HL-60 (cell line): ENCODE results near the gene CNTNAP5.

Experiments
- DNase-seq, 2 experiments: peaks; one replicate each; pipeline ENCODE4 v3.0.0-alpha.2; 2010 to 2020; ENCODE audit warnings: low read depth in 1 of 2, low spot score in 1 of 2
- H3K27ac ChIP-seq: fragments of 250-450 bp; sonication (Bioruptor Pico); replicated peaks from 2 replicates; pipeline ENCODE4 v1.5.1; 2020; ENCODE audit warnings: mild to moderate bottlenecking, moderate library complexity
- H3K27me3 ChIP-seq: fragments of 250-450 bp; sonication (Bioruptor Pico); 2 replicates; pipeline ENCODE4 v1.5.1; 2021; ENCODE audit warnings: mild to moderate bottlenecking, moderate library complexity; ENCODE audit not compliant: insufficient read depth, poor library complexity, severe bottlenecking
- H3K4me3 ChIP-seq: replicated peaks from 2 replicates; pipeline ENCODE4 v1.5.1; 2011; ENCODE audit warnings: mild to moderate bottlenecking, control low read depth, low read length; ENCODE audit not compliant: insufficient read depth
- GABPA ChIP-seq: IDR thresholded peaks from 2 replicates; pipeline ENCODE4 v1.6.1; 2012; ENCODE audit warnings: low read depth
- POLR2AphosphoS5 ChIP-seq: IDR thresholded peaks from 2 replicates; pipeline ENCODE4 v1.6.1; 2012; ENCODE audit warnings: low read depth
- REST ChIP-seq: IDR thresholded peaks from 2 replicates; pipeline ENCODE4 v1.6.1; 2012; ENCODE audit warnings: low read depth; ENCODE audit not compliant: insufficient replicate concordance
- SPI1 ChIP-seq: IDR thresholded peaks from 2 replicates; pipeline ENCODE4 v1.6.1; 2012; ENCODE audit warnings: low read depth, mild to moderate bottlenecking, borderline replicate concordance
- TF ChIP-seq, protein P1 (sequence below): IDR thresholded peaks from one replicate; pipeline ENCODE4 v1.5.1; 2011; ENCODE audit warnings: low read length, control low read depth, inconsistent platforms; ENCODE audit not compliant: insufficient read depth

The CNTNAP5 gene

GRCh38 chr2:124485659-124486058 lies 460.6 kb downstream of the CNTNAP5 start:
- no peak for TF ChIP-seq SPI1
- Histone ChIP-seq H3K4me3 (no peak overlapping the region), H3K27me3 (no peaks in the 10 kb centered on the region), H3K27ac (no peak overlapping the region)
- DNase-seq, result no peak

GRCh38 chr2:124489686-124490085 lies 464.6 kb downstream of the CNTNAP5 start:
- no peak for DNase-seq

DNA sequence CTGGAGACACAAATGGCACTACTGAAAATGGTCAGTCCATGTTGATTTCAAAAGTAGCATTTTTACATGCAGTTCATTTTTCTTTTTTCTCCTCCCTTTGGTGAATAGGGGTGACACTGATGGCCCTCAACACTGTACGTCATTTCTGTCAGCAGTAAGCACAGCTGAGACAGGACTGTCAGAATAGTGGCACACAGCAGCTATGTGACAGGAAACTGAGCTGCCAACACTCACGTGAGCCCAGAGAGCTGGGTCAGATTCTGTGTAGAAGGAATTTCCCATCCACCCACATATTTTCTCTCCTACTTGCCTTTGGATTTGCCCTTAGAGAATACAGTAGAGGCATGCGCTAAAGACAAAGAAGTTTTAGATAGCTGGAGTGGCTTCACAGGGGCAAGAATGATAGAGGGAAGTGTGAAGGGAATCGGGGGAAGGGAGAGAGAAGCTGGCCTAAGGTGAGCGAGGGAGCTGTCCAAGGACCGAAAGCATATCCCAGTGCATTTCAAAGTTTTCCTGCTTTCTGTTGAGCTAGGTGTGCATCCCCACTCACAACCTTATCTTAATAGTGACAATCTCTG lies 476.6 kb downstream of the CNTNAP5 start:
- Histone ChIP-seq H3K27me3 (no peaks in the 10 kb centered on the region), H3K4me3 (no peak overlapping the region), H3K27ac (no peak overlapping the region)
- no peak for DNase-seq
- no peak for TF ChIP-seq REST
- TF ChIP-seq, protein P1, sequence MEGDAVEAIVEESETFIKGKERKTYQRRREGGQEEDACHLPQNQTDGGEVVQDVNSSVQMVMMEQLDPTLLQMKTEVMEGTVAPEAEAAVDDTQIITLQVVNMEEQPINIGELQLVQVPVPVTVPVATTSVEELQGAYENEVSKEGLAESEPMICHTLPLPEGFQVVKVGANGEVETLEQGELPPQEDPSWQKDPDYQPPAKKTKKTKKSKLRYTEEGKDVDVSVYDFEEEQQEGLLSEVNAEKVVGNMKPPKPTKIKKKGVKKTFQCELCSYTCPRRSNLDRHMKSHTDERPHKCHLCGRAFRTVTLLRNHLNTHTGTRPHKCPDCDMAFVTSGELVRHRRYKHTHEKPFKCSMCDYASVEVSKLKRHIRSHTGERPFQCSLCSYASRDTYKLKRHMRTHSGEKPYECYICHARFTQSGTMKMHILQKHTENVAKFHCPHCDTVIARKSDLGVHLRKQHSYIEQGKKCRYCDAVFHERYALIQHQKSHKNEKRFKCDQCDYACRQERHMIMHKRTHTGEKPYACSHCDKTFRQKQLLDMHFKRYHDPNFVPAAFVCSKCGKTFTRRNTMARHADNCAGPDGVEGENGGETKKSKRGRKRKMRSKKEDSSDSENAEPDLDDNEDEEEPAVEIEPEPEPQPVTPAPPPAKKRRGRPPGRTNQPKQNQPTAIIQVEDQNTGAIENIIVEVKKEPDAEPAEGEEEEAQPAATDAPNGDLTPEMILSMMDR, result no peak
- TF ChIP-seq SPI1, result no peak
- no peak for TF ChIP-seq POLR2AphosphoS5
- no peak for TF ChIP-seq GABPA

More at GRCh38 chr2:124489686-124490085, 464.6 kb downstream of the CNTNAP5 start:
- TF ChIP-seq POLR2AphosphoS5 (no peak), GABPA (no peak), SPI1 (no peak), REST (no peak)
- TF ChIP-seq, protein P1, result no peak
- H3K27me3 ChIP-seq, result no peaks in the 10 kb centered on the region
- no peak overlapping the region for H3K4me3 ChIP-seq
- H3K27ac ChIP-seq, result no peak overlapping the region

- Histone ChIP-seq H3K27ac (no peak overlapping the region), H3K4me3 (no peak overlapping the region), H3K27me3 (no peaks in the 10 kb centered on the region)
- TF ChIP-seq REST, result no peak
- DNase-seq, result no peak
Observed at GRCh38 chr2:124514236-124514635, 489.1 kb downstream of the CNTNAP5 start.
